ENCODE measurements around the gene CHRNB2.

DNA sequence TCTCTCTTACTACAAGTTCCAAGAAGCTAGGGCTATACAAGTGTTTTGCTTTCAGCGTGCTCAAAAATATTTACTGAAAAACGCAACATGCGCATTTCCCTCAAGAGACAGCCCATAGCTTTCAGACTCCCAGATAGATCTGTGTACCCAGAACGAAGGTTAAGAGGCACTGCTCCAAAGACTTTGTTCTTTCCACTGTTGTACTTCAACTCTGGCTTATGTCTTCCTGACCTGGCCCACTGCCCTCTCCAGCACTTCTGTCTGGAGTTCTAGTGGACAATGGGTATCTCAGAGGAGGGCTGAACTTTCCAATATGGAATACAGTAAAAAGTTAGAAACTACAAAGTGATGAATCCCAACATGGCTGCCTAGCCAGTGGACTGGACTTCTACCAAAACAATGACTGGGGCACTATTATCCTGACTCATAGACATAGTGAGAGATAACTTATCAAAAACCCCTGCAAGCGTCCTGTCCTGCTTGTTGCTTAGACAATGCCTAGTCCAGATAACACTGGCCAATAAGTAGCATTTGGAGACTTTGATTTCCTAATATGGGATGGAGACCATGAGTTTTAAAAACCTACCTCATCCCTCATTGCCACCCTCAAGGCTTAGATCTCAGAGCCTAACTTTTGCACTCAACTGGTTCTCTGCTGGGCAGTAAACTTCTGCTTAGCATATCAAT lies 49.2 kb downstream of the CHRNB2 start:
- no peak for TF ChIP-seq POLR2A (IDR thresholded peaks at IDR 0.05)
- TF ChIP-seq, protein P1, sequence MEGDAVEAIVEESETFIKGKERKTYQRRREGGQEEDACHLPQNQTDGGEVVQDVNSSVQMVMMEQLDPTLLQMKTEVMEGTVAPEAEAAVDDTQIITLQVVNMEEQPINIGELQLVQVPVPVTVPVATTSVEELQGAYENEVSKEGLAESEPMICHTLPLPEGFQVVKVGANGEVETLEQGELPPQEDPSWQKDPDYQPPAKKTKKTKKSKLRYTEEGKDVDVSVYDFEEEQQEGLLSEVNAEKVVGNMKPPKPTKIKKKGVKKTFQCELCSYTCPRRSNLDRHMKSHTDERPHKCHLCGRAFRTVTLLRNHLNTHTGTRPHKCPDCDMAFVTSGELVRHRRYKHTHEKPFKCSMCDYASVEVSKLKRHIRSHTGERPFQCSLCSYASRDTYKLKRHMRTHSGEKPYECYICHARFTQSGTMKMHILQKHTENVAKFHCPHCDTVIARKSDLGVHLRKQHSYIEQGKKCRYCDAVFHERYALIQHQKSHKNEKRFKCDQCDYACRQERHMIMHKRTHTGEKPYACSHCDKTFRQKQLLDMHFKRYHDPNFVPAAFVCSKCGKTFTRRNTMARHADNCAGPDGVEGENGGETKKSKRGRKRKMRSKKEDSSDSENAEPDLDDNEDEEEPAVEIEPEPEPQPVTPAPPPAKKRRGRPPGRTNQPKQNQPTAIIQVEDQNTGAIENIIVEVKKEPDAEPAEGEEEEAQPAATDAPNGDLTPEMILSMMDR (IDR thresholded peaks at IDR 0.05) = no peak
